Measurements from ENCODE around the gene MSX2.

Gene MSX2

DNA sequence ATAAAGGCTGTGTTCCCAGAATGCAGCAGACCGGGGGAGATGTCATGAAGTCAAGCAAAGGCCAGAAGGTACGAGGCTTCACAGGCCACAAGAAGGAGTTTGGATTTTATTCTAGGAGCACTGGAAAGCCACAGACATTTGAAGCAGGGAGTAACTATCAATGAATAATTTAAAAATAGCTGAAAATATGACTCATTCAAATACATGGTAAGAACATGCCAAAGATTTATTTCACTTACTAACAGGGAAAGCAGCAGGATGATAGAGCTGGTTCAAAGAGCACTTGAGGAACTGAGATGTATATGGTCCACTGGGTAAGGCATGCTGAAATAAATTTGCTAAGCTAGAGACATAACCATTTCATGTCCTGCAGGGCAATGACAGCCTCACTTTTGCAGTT, 53.2 kb downstream of the MSX2 start:
- DNase-seq = peak; percentile 67
